Rectal smooth muscle tissue (tissue), 1 donor: Measurements from ENCODE around the gene PAGE4.

Source experiments
- H3K27ac ChIP-seq: one replicate; pipeline ENCODE4 v1.7.0; 2013; ENCODE audit warnings: low read depth, low read length, inconsistent platforms
- H3K27me3 ChIP-seq: one replicate; pipeline ENCODE4 v1.7.0; 2013; ENCODE audit warnings: low read length; ENCODE audit not compliant: control insufficient read depth, insufficient read depth
- H3K36me3 ChIP-seq: one replicate; pipeline ENCODE4 v1.7.0; 2013; ENCODE audit warnings: low read length; ENCODE audit not compliant: control insufficient read depth, insufficient read depth
- H3K4me1 ChIP-seq: one replicate; pipeline ENCODE4 v1.7.0; 2013; ENCODE audit warnings: low read length; ENCODE audit not compliant: control insufficient read depth, insufficient read depth
- H3K4me3 ChIP-seq: one replicate; pipeline ENCODE4 v1.7.0; 2013; ENCODE audit warnings: low read length
- H3K9ac ChIP-seq: one replicate; pipeline ENCODE4 v1.7.0; 2013; ENCODE audit warnings: low read length

The PAGE4 gene

DNA sequence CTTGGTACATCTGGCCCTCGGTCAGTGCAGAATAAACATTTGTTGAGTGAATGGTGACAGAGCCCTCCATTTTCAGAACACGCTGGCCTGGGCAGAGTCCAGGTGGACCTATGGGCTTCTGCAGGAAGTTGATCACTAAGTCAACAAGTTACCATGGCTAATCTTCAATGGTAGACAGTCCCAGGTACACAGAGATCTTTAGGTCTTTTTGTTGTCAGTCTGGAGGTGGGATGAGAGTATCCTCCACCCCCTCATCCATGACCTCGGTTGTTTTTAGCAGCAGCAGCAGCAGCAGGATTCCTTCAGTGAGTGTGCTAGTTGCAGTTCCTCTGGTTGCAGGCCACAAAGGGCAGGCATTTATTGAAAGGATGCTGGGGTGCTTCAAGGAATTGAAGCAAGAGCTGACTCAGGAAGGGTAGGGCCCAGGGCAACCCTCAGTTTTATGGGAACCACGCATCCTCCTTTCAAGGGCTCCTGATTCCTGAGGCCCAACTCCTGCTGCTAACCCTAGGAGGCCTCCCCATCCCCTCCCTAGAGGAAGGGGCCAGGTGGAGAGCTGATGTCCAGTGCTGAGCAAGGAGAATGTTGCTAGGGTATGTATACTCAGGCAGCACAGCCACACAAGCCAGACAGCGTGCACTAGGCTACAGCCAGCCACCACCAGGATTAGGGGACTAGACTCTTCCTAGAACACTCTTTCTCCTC lies 48.4 kb downstream of the PAGE4 start:
- peak overlapping the region; percentile 81 for H3K27ac ChIP-seq
- H3K27me3 ChIP-seq, result peaks cover 2% of the 10 kb centered on the region
- no peaks in the 10 kb centered on the region for H3K36me3 ChIP-seq
- no peak overlapping the region for H3K4me3 ChIP-seq
- no peak overlapping the region for H3K9ac ChIP-seq
- H3K4me1 ChIP-seq, result peaks cover 2% of the 10 kb centered on the region

DNA sequence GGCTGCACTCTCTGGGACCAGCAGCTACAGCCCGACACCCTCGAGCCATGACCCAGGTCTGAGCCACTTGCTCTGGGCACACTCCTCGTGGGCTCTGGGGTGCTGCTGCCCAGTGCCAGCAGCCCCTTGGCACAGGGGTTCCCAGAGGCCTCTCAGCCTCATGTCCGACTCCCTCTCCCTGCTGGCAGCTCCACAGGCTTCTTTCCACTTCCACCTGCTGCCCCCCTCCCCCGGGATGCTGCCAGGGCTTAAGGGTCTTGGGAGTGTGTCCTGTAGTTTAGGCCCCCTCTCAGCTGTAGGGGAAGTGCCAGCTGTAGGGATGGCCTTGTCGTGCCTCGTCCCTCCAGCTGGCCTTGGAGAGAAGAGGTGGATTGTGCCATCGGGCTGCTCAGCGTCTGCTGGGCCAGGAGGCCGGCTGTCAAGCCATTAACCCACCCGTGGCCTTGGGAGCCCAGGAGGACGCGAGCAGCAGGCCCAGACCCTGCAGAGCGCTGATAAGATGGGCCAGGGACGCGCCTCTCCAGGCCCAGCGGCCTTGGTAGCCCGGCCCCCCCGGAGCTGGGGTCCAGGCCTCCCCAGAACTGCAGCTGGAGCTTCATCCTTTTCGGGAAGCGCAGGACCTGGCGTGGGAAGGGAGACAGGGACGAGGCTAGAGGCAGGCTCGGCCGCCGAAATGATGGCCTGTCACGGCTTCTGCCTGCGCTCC lies 49.2 kb downstream of the PAGE4 start:
- no peaks in the 10 kb centered on the region for H3K36me3 ChIP-seq
- H3K9ac ChIP-seq, result no peak overlapping the region
- H3K27me3 ChIP-seq, result peaks cover 2% of the 10 kb centered on the region
- peak overlapping the region; percentile 56 for H3K4me3 ChIP-seq
- peak overlapping the region; percentile 81 for H3K27ac ChIP-seq
- H3K4me1 ChIP-seq, result peaks cover 2% of the 10 kb centered on the region

DNA sequence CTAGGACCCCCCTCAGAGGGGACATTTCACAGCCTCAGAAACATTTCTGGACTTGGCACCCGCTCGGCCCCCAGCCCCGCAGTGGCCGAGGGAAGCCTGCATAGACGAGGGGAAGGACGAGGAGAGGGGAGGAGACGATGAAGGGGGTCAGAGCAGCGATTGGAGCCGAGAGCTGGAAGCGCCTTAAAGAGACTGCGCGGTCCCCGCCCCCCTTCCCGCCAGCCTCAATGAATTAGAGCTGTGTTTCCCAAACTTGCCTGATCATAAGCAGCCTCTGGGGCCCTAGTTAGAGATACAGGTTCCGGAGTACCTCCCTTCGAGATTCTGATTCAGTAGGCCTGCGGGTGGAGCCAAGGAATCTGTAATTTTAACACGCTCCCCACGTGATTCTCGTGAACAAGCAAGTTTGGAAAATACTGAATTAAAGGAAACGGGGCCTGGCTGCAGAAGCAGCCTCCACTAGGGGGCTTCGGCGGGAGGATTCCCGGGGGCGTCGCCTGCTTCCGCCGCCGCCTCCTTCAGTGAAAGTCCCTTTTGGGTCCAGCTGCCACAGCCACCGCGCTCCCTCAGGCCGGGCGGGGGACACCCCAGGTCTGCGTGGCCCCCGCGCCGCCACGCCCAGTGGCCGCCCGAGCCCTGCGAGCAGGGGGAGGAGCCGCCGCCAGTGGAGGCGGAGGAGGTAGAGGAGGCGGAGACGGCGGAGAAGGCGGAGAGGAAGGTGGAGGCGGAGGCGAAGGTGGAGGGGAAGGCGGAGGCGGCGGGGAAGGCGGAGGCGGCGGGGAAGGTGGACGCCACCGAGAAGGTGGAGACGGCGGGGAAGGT lies 49.9 kb downstream of the PAGE4 start, which contains the start of gene USP27X:
Gene USP27X, plus strand, starts transcription at position 651 of the 822 bp plus-strand sequence. CDS start 824 bp downstream, outside the sequence.
- no peak within 1 kb of the TSS for H3K9ac ChIP-seq
- H3K4me1 ChIP-seq, result peaks cover 2% of the 10 kb centered on the region
- peak within 1 kb of the TSS; percentile 56 for H3K4me3 ChIP-seq
- H3K27me3 ChIP-seq, result peaks cover 2% of the 10 kb centered on the region
- peak within 1 kb of the TSS; percentile 81 for H3K27ac ChIP-seq
- H3K36me3 ChIP-seq, result no peaks in the 10 kb centered on the region

DNA sequence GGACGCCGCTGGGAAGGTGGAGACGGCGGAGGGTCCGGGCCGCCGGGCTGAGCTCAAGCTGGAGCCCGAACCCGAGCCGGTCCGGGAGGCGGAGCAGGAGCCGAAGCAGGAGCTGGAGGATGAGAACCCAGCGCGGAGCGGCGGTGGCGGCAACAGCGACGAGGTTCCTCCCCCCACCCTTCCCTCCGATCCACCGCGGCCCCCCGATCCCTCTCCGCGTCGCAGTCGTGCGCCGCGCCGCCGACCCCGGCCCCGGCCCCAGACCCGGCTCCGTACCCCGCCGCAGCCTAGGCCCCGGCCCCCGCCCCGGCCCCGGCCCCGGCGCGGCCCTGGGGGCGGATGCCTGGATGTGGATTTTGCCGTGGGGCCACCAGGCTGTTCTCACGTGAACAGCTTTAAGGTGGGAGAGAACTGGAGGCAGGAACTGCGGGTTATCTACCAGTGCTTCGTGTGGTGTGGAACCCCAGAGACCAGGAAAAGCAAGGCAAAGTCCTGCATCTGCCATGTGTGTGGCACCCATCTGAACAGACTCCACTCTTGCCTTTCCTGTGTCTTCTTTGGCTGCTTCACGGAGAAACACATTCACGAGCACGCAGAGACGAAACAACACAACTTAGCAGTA lies 50.7 kb downstream of the PAGE4 start:
- no peaks in the 10 kb centered on the region for H3K36me3 ChIP-seq
- peak overlapping the region; percentile 81 for H3K27ac ChIP-seq
- H3K27me3 ChIP-seq, result peaks cover 2% of the 10 kb centered on the region
- H3K4me3 ChIP-seq, result peak overlapping the region; percentile 56
- peaks cover 2% of the 10 kb centered on the region for H3K4me1 ChIP-seq
- no peak overlapping the region for H3K9ac ChIP-seq

DNA sequence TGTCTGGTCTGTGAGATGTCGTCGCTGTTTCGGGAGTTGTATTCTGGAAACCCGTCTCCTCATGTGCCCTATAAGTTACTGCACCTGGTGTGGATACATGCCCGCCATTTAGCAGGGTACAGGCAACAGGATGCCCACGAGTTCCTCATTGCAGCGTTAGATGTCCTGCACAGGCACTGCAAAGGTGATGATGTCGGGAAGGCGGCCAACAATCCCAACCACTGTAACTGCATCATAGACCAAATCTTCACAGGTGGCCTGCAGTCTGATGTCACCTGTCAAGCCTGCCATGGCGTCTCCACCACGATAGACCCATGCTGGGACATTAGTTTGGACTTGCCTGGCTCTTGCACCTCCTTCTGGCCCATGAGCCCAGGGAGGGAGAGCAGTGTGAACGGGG lies 51.6 kb downstream of the PAGE4 start:
- H3K9ac ChIP-seq, result no peak overlapping the region

More for the DNA sequence above, 51.6 kb downstream of the PAGE4 start:
- Histone ChIP-seq H3K27me3 (peaks cover 2% of the 10 kb centered on the region), H3K4me3 (no peak overlapping the region), H3K4me1 (peaks cover 2% of the 10 kb centered on the region), H3K27ac (no peak overlapping the region), H3K36me3 (no peaks in the 10 kb centered on the region)
